Measurements from ENCODE around the gene CMTM2.
"Not testable (repeated sequence)": the region's sequence is repeated elsewhere in the genome, so short reads cannot be mapped to it uniquely, and the experiment has no call there.

CMTM2 gene

DNA sequence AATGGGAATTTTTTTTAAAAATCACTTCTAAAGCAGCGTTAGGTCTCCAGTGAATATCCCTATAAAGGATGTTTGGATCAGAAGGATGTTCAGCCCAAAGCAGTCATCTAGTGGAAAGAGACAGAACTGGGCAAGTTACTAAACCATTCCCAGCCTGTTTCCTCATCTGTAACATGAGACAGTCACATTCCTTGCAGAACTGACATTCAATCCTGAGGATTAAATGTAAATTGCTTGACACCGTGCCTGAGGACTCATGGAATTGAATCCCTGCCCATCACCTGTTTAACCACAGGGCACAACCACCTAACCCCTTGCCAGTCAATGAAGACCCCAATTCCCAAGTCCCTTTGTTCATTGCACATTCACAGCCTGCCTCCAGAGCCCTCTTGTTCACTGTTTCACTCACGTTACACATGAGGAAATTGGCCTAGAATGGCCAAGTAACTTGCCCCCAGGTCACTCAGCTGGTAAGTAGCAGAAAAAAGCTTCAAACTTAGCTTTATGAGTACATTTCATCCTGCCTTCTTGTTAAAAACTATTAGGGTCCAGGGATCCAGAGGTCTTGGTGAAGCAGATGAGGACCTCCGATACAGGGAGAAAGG is 1.4 kb downstream of the CMTM2 start:
- Histone ChIP-seq H3K27me3 (ENCODE audit: insufficient read depth, low read length) (no peaks in the 10 kb centered on the region), H3K4me3 (ENCODE audit: low read length) (no peak overlapping the region), H3K36me3 (ENCODE audit: insufficient read depth, low read length) (no peaks in the 10 kb centered on the region), H2AFZ (ENCODE audit: low read depth, low read length) (no peak overlapping the region), H3K4me1 (ENCODE audit: insufficient read depth, low read length) (peaks cover 6% of the 10 kb centered on the region), H3K9me3 (ENCODE audit: low read length) (no peaks in the 10 kb centered on the region)

DNA sequence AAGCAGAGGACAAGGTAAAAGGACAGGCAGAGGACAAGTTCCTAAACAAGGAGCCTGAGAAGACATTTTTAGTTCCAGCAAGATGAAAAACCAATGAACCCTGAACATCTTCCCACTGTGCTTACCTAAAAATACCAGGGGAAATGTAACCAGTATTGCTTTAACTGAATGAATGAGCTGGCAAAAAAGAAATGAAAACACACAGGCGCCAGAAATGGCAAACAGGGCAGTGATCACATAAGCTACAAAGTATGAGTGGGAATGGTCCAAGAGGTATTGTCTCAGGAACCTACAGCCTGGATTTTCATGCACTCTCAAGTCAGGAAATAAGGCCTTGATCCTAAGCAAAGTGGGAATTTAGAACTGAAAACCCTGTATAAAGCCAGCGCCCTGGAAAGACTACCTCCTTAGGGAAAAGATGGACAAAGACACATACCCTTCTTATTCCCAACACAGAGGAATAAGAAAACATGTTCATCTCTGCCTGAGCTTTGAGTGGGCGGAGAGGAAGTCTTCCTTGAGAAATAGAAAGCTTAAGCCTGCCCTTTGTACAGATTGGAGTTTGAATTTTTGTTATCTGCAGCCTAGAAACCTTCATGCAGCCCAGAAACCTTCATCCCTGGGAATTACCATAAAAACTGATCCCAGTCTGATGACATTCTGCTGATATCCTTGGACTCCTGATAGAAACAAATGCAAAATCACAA is 2.1 kb downstream of the CMTM2 start:
- H3K9me3 ChIP-seq (ENCODE audit: low read length), result no peaks in the 10 kb centered on the region

DNA sequence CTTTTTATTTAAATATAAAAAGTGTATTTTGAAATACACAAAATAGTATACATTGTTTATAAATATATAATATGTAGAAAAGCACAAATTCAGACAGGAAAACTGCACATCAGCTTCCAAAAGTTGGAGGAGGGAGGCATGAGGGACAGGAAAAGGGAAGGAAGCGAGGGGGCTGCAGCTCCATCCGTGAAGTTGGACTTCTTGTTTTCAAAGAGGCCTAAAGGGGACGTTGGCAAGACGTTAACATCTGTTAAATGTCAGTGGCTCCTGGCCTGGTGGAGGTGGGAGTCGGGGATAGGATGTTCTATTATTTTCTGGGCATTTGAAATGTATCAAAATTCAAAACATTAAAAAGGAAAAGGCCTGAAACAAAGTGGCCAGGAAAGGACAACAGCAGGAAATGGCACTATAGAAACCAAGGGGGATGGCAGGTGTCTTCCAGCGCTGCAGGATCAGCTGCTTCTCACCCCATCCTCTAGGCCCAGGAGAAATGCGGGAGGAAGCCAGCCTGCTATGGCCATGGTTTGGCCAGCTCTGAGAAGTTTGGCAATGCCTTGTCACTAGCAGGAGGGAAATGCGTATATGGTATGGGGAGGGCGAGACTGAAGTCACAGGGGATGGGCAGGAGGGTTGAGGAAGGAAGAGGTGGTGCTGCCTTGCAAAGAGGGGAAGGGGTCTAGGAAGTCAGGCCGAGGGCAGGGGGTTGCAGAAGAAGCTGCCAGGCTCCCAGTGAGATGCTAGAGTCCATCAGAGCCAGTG is 6.4 kb downstream of the CMTM2 start:
- Histone ChIP-seq H3K36me3 (ENCODE audit: insufficient read depth, low read length) (no peaks in the 10 kb centered on the region), H3K27me3 (ENCODE audit: insufficient read depth, low read length) (no peaks in the 10 kb centered on the region), H3K4me1 (ENCODE audit: insufficient read depth, low read length) (peaks cover 5% of the 10 kb centered on the region), H3K9me3 (ENCODE audit: low read length) (no peaks in the 10 kb centered on the region), H3K4me3 (ENCODE audit: low read length) (no peak overlapping the region), H2AFZ (ENCODE audit: low read depth, low read length) (no peak overlapping the region)

More for the DNA sequence above, 2.1 kb downstream of the CMTM2 start:
- Histone ChIP-seq H3K36me3 (ENCODE audit: insufficient read depth, low read length) (no peaks in the 10 kb centered on the region), H3K4me1 (ENCODE audit: insufficient read depth, low read length) (peaks cover 6% of the 10 kb centered on the region), H3K4me3 (ENCODE audit: low read length) (no peak overlapping the region), H3K27me3 (ENCODE audit: insufficient read depth, low read length) (no peaks in the 10 kb centered on the region), H2AFZ (ENCODE audit: low read depth, low read length) (no peak overlapping the region)

DNA sequence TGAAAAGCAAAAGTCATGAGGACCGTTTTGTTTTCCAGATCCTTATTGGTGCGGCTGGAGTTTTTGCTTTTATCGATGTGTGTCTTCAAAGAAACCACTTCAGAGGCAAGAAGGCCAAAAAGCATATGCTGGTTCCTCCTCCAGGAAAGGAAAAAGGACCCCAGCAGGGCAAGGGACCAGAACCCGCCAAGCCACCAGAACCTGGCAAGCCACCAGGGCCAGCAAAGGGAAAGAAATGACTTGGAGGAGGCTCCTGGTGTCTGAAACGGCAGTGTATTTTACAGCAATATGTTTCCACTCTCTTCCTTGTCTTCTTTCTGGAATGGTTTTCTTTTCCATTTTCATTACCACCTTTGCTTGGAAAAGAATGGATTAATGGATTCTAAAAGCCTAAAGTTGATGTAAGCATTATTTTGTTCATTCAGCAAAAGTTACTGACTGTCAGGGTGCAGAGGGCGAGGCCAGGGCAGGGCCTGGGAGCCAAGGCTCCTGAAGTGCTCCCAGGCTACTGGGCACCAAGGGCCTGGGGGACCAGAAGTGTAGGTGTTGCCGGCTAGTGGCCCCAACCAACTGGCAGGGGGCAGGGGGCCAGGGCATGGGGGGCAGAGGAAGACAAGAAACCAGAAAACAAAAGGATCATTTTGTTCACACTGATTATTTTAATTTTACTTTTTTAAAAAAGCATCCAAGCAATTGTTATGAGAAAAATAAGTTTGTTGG is 8.8 kb downstream of the CMTM2 start:
- Histone ChIP-seq H3K4me3 (ENCODE audit: low read length) (no peak overlapping the region), H3K27me3 (ENCODE audit: insufficient read depth, low read length) (no peaks in the 10 kb centered on the region), H2AFZ (ENCODE audit: low read depth, low read length) (no peak overlapping the region), H3K4me1 (ENCODE audit: insufficient read depth, low read length) (no peaks in the 10 kb centered on the region), H3K36me3 (ENCODE audit: insufficient read depth, low read length) (no peaks in the 10 kb centered on the region), H3K9me3 (ENCODE audit: low read length) (no peaks in the 10 kb centered on the region)

DNA sequence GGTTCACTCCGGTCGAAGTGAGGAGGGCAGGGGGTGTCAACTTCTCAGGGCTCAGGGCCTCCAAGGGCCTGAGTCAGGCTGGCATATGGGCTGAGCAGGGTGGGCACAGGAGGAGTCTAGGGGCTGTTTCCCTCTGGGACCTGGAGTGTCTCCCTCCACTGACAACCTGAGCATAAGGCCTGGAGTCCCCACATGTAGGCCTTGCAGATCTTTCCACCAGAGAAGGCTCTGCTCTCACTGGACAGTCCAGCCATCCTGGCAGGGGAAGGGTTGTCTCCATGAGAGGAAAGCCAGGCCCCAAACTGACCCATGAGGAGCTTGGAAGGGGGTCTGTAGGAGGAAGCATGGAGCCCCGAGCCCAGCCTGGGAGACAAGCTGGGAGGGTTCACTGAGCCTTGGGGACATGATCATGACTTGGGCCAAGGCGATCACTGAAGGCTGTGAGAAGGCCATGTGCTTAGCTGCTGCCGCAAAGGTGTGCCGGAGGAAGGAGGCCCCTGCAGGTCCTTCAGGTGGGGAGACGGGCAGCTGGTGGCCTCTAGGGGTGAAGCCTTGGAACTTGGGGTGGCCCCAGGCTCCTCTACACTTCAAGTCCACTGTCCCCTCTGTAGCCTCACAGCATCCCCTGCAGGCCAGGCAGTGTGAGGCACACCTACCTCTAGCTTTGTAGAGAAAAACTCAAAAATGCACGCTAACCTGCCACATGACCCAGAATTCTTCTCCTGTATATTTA is 9.9 kb downstream of the CMTM2 start:
- H3K27me3 ChIP-seq (ENCODE audit: insufficient read depth, low read length), result no peaks in the 10 kb centered on the region
- no peaks in the 10 kb centered on the region for H3K4me1 ChIP-seq (ENCODE audit: insufficient read depth, low read length)
- H3K4me3 ChIP-seq (ENCODE audit: low read length), result no peak overlapping the region
- H3K36me3 ChIP-seq (ENCODE audit: insufficient read depth, low read length), result no peaks in the 10 kb centered on the region
- no peaks in the 10 kb centered on the region for H3K9me3 ChIP-seq (ENCODE audit: low read length)
- no peak overlapping the region for H2AFZ ChIP-seq (ENCODE audit: low read depth, low read length)

DNA sequence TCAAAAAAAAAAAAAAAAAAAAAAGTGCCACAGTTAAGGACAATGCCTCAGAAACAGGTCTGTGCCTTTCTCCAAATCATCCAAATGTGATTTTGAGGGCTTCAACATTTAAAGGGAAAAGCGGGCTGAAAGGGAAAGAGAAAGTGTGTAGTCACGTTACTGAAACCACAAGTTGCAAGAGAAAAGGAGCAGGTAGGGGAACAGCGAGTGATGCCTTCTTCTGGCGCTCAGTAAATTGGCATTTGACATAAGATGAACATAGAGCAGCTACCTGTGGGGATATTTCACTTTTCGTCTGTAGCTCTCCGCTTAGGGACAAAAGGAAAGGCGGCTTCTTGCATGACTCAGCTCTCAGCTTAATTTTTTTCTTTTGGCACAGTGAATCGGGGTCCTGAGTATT is 11.1 kb downstream of the CMTM2 start:
- Histone ChIP-seq H2AFZ (ENCODE audit: low read depth, low read length) (no peak overlapping the region), H3K4me1 (ENCODE audit: insufficient read depth, low read length) (no peaks in the 10 kb centered on the region), H3K4me3 (ENCODE audit: low read length) (no peak overlapping the region), H3K9me3 (ENCODE audit: low read length) (no peaks in the 10 kb centered on the region), H3K36me3 (ENCODE audit: insufficient read depth, low read length) (no peaks in the 10 kb centered on the region), H3K27me3 (ENCODE audit: insufficient read depth, low read length) (no peaks in the 10 kb centered on the region)

DNA sequence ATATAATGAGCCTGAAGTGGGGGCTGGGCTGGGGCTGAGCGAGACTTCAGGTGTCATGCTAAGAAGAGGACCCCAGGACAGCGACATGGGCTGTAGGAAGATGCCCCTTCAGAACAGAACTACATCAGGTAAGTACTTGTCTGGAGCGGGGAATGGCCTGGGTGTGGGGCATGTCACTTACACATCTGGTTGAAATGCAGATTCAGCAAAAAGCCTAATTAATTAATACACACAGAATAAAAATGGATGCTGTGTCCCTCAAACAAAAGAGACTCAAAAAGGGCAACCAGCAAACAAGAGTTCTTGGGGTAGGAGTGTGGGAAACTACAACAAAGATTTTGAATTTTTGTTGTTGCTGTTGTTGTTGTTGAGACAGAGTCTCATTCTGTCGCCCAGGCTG is 11.8 kb downstream of the CMTM2 start:
- H3K36me3 ChIP-seq (ENCODE audit: insufficient read depth, low read length), result no peaks in the 10 kb centered on the region
- no peaks in the 10 kb centered on the region for H3K4me1 ChIP-seq (ENCODE audit: insufficient read depth, low read length)
- no peak overlapping the region for H2AFZ ChIP-seq (ENCODE audit: low read depth, low read length)
- no peak overlapping the region for H3K4me3 ChIP-seq (ENCODE audit: low read length)
- H3K27me3 ChIP-seq (ENCODE audit: insufficient read depth, low read length), result no peaks in the 10 kb centered on the region
- H3K9me3 ChIP-seq (ENCODE audit: low read length), result no peaks in the 10 kb centered on the region

DNA sequence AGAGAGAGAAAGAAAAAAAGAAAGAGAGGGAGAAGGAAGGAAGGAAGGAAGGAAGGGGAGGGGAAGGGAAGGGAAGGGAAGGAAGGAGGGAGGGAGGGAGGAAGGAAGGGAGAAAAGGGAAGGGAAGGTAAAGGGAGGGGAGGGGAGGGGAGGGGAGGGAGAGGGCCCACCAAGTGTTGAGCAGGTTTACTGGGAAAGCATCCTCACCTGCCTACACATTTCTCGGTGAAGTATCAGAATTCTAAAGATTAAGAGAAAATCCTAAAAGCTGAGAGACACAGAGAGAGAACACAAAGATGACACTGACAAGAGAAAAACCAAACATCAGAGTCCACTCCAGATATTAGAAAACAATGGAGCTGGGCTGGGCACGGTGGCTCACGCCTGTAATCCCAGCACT is 13.0 kb downstream of the CMTM2 start:
- H2AFZ ChIP-seq (ENCODE audit: low read depth, low read length), result no peak overlapping the region
- no peaks in the 10 kb centered on the region for H3K9me3 ChIP-seq (ENCODE audit: low read length)
- H3K36me3 ChIP-seq (ENCODE audit: insufficient read depth, low read length), result no peaks in the 10 kb centered on the region
- H3K27me3 ChIP-seq (ENCODE audit: insufficient read depth, low read length), result no peaks in the 10 kb centered on the region
- no peak overlapping the region for H3K4me3 ChIP-seq (ENCODE audit: low read length)
- no peaks in the 10 kb centered on the region for H3K4me1 ChIP-seq (ENCODE audit: insufficient read depth, low read length)

DNA sequence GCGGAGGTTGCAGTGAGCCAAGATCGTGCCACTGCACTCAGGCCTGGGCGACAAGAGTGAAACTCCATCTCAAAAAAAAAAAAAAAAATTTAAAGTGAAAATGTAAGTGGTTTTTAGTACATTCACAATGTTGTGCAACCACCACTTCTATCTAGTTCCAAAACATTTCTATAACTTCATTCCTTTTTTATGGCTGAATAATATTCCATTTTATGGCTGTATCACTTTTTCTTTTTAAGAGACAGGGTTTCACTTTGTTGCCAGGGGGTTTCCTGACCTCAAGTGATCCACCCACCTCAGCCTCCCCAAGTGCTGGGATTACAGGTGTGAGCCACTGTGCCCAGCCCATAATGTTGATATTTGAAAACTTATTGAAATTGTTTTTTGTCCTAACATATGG is 13.6 kb downstream of the CMTM2 start:
- Histone ChIP-seq H3K27me3 (ENCODE audit: insufficient read depth, low read length) (no peaks in the 10 kb centered on the region), H3K4me1 (ENCODE audit: insufficient read depth, low read length) (no peaks in the 10 kb centered on the region), H3K4me3 (ENCODE audit: low read length) (no peak overlapping the region), H2AFZ (ENCODE audit: low read depth, low read length) (no peak overlapping the region), H3K9me3 (ENCODE audit: low read length) (no peaks in the 10 kb centered on the region), H3K36me3 (ENCODE audit: insufficient read depth, low read length) (no peaks in the 10 kb centered on the region)

DNA sequence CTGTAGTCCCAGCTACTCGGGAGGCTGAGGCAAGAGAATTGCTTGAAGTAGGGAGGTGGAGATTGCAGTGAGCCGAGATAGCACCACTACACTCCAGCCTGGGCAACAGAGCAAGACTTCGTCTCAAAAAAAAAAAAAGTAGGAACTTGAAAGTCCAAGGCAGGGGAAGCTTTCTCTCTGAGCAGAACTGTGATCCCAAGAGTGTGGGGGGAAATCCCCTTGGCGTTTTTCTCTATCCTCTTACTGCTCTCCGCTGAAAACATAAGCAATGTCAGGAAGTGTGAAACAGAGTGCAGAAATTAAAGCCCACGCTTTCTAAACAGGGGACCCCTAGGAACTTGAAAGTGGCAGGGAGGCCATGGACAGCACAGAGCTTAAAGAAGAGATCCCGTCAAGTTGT is 15.5 kb downstream of the CMTM2 start:
- no peaks in the 10 kb centered on the region for H3K27me3 ChIP-seq (ENCODE audit: insufficient read depth, low read length)
- no peaks in the 10 kb centered on the region for H3K9me3 ChIP-seq (ENCODE audit: low read length)
- H3K36me3 ChIP-seq (ENCODE audit: insufficient read depth, low read length), result no peaks in the 10 kb centered on the region
- H3K4me3 ChIP-seq (ENCODE audit: low read length), result no peak overlapping the region
- H2AFZ ChIP-seq (ENCODE audit: low read depth, low read length), result no peak overlapping the region
- no peaks in the 10 kb centered on the region for H3K4me1 ChIP-seq (ENCODE audit: insufficient read depth, low read length)

DNA sequence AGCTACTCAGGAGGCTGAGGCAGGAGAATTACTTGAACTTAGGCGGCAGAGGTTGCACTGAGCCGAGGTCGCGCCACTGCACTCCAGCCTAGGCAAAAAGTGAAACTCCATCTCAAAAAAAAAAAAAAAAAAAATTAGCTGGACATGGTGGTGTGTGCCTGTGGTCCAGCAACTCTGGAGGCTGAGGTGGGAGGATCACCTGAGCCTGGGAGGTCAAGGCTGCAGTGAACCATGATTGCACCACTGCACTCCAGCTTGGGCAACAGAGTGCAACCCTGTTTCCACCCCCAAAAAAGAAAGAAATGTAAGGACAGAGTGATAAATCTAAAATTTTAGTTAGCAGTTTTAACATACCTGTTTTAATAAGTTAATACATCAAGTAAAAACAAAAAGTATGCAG is 17.3 kb downstream of the CMTM2 start:
- H2AFZ ChIP-seq (ENCODE audit: low read depth, low read length); H3K27me3 ChIP-seq (ENCODE audit: insufficient read depth, low read length); H3K9me3 ChIP-seq (ENCODE audit: low read length); H3K36me3 ChIP-seq (ENCODE audit: insufficient read depth, low read length); H3K4me3 ChIP-seq (ENCODE audit: low read length); H3K4me1 ChIP-seq (ENCODE audit: insufficient read depth, low read length): not testable (repeated sequence)

DNA sequence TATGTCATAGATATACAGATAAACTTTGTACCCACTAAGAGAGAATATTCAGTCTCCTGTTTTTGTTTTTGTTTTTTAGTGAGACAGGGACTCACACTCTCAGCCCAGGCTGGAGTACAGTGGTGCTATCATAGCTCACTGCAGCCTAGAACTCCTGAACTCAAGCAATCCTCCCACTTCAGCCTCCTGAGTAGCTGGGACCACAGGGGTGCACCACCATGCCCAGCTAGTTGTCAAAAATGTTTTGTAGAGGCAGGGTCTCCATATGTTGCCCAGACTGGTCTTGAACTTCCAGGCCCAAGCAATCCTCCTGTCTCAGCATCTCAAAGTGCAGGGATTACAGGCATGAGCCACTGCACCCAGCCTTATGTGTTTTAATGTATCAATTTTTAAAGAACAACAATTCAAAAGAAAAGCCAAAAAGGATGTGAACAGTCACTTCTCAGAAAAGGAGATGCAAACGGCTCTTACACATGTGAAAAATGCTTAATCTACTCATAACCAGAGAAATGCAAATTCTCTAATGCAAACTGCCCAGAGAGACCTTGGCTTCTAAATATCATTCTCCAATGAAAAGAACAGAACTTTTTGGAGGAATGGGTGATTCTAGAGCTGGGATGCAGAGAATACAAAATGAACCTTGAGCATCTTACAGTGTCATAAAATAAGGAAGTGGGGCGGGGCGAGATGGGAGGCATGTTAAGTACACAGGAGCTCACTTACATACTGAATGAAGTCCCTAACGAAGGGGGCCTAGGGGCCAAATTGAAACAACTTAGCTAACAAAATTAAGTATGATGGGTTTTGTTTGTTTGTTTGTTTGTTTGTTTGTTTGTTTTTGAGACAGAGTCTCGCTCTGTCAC is 18.0 kb downstream of the CMTM2 start:
- Histone ChIP-seq H2AFZ (ENCODE audit: low read depth, low read length) (no peak overlapping the region), H3K9me3 (ENCODE audit: low read length) (no peaks in the 10 kb centered on the region), H3K27me3 (ENCODE audit: insufficient read depth, low read length) (no peaks in the 10 kb centered on the region), H3K4me3 (ENCODE audit: low read length) (no peak overlapping the region), H3K4me1 (ENCODE audit: insufficient read depth, low read length) (peaks cover 3% of the 10 kb centered on the region), H3K36me3 (ENCODE audit: insufficient read depth, low read length) (no peaks in the 10 kb centered on the region)

All from neuron (in vitro differentiated cells).